Gastroesophageal sphincter (tissue), 3 donors: ENCODE measurements around the gene BMPR1A.
"Not testable (repeated sequence)": the region's sequence is repeated elsewhere in the genome, so short reads cannot be mapped to it uniquely, and the experiment has no call there.

Source experiments
- POLR2A ChIP-seq, 2 donors: fragments of 450-650 bp; IDR thresholded peaks; one replicate each; pipeline ENCODE4 v1.6.1; 2017; ENCODE audit warnings: antibody characterized with exemption in 2 of 2, mild to moderate bottlenecking in 2 of 2, moderate library complexity in 1 of 2
- POLR2AphosphoS5 ChIP-seq: sonication (generic); formaldehyde crosslinking; IDR thresholded peaks from one replicate; pipeline ENCODE4 v1.6.1; 2017; ENCODE audit warnings: antibody characterized with exemption
- TF ChIP-seq, protein P1 (sequence below), 4 experiments: fragments of 200-600 bp in 2 of 4; fragments of 450-650 bp in 2 of 4; sonication (generic) in 1 of 4; IDR thresholded peaks; one replicate each; pipeline ENCODE4 v1.5.1; 2017 to 2019; ENCODE audit warnings: antibody characterized with exemption in 4 of 4, mild to moderate bottlenecking in 2 of 4, moderate library complexity in 2 of 4

GRCh38 chr10:86934162-86934711 is 177.8 kb downstream of the BMPR1A start:
- TF ChIP-seq, protein P1, sequence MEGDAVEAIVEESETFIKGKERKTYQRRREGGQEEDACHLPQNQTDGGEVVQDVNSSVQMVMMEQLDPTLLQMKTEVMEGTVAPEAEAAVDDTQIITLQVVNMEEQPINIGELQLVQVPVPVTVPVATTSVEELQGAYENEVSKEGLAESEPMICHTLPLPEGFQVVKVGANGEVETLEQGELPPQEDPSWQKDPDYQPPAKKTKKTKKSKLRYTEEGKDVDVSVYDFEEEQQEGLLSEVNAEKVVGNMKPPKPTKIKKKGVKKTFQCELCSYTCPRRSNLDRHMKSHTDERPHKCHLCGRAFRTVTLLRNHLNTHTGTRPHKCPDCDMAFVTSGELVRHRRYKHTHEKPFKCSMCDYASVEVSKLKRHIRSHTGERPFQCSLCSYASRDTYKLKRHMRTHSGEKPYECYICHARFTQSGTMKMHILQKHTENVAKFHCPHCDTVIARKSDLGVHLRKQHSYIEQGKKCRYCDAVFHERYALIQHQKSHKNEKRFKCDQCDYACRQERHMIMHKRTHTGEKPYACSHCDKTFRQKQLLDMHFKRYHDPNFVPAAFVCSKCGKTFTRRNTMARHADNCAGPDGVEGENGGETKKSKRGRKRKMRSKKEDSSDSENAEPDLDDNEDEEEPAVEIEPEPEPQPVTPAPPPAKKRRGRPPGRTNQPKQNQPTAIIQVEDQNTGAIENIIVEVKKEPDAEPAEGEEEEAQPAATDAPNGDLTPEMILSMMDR (IDR thresholded peaks at IDR 0.05) = not testable (repeated sequence)
- TF ChIP-seq POLR2A (IDR thresholded peaks at IDR 0.05); POLR2AphosphoS5: not testable (repeated sequence)
